Measurements from ENCODE around the gene CD99. TPM values are rescaled to one million over a fixed set of nuclear protein-coding genes. Genes with fewer than 3 reads are reported as not detected.
"Not testable (repeated sequence)": the region's sequence is repeated elsewhere in the genome, so short reads cannot be mapped to it uniquely, and the experiment has no call there.

The CD99 gene
- total RNA-seq, 4 donors from 2014 or later, result 249 to 611 (median 391) TPM

- no peak for DNase-seq (ENCODE audit: low spot score in 2 of 2)
- no peak for TF ChIP-seq CTCF (IDR thresholded peaks at IDR 0.05)
- TF ChIP-seq EP300 (IDR thresholded peaks at IDR 0.05), result no peak
- no peak for TF ChIP-seq POLR2A (IDR thresholded peaks at IDR 0.05)
- H3K27ac ChIP-seq, result no peak overlapping the region
- WGBS, 2 donors, result 93 to 99% methylated on average over 3 of the region's 3 CpGs
- H3K4me1 ChIP-seq, result peaks cover 0 to 5% (median 0%) of the 10 kb centered on the region in 4 donors
- no peaks in the 10 kb centered on the region for H3K9me3 ChIP-seq
- no peak overlapping the region for H3K4me3 ChIP-seq
- H3K27me3 ChIP-seq, result no peaks in the 10 kb centered on the region
- peaks cover 0 to 76% (median 11%) of the 10 kb centered on the region in 3 donors for H3K36me3 ChIP-seq
These were observed 50.3 kb downstream of the CD99 start for GRCh38 chrX:2741386-2741785.

GRCh38 chrX:2746250-2746649, 55.2 kb downstream of the CD99 start:
- not testable (repeated sequence) for H3K4me3 ChIP-seq; H3K27me3 ChIP-seq; H3K4me1 ChIP-seq; DNase-seq (ENCODE audit: low spot score in 2 of 2); H3K9me3 ChIP-seq
- H3K36me3 ChIP-seq, result peaks cover 0 to 27% (median 2%) of the 10 kb centered on the region in 3 donors
- WGBS, 2 donors, result 48 to 52% methylated on average over 6 of the region's 6 CpGs
- H3K27ac ChIP-seq, result peak overlapping the region in 1 of 4 donors; percentile 38

GRCh38 chrX:2748171-2748814, 57.2 kb downstream of the CD99 start:
- Histone ChIP-seq H3K4me1 (peaks cover 0 to 5% (median 0%) of the 10 kb centered on the region in 4 donors), H3K4me3 (no peak overlapping the region), H3K9me3 (no peaks in the 10 kb centered on the region), H3K27me3 (no peaks in the 10 kb centered on the region), H3K36me3 (peaks cover 0 to 10% (median 0%) of the 10 kb centered on the region in 3 donors), H3K27ac (no peak overlapping the region)
- DNase-seq (ENCODE audit: low spot score in 2 of 2), result no peak
- WGBS, 2 donors, result 68 to 72% methylated on average over 8 of the region's 8 CpGs
- TF ChIP-seq EP300 (IDR thresholded peaks at IDR 0.05) (no peak), CTCF (IDR thresholded peaks at IDR 0.05) (no peak), POLR2A (IDR thresholded peaks at IDR 0.05) (no peak)

GRCh38 chrX:2748815-2749188, 57.7 kb downstream of the CD99 start:
- 22 to 30% methylated on average over 1 of the region's 1 CpG for WGBS, 2 donors
- Histone ChIP-seq H3K4me3 (no peak overlapping the region), H3K4me1 (peaks cover 0 to 5% (median 0%) of the 10 kb centered on the region in 4 donors), H3K27me3 (no peaks in the 10 kb centered on the region), H3K36me3 (peaks cover 0 to 5% (median 0%) of the 10 kb centered on the region in 3 donors), H3K27ac (no peak overlapping the region), H3K9me3 (no peaks in the 10 kb centered on the region)
- TF ChIP-seq POLR2A (IDR thresholded peaks at IDR 0.05), result no peak
- no peak for TF ChIP-seq EP300 (IDR thresholded peaks at IDR 0.05)
- no peak for TF ChIP-seq CTCF (IDR thresholded peaks at IDR 0.05)
- DNase-seq (ENCODE audit: low spot score in 2 of 2), result no peak

GRCh38 chrX:2751291-2751690, 60.2 kb downstream of the CD99 start:
- Histone ChIP-seq H3K4me3 (no peak overlapping the region), H3K4me1 (no peaks in the 10 kb centered on the region), H3K27ac (no peak overlapping the region), H3K9me3 (no peaks in the 10 kb centered on the region), H3K36me3 (no peaks in the 10 kb centered on the region), H3K27me3 (no peaks in the 10 kb centered on the region)
- 31 to 44% methylated on average over 3 of the region's 3 CpGs for WGBS, 2 donors
- no peak for DNase-seq (ENCODE audit: low spot score in 2 of 2)
- TF ChIP-seq CTCF (IDR thresholded peaks at IDR 0.05), result no peak
- no peak for TF ChIP-seq EP300 (IDR thresholded peaks at IDR 0.05)
- no peak for TF ChIP-seq POLR2A (IDR thresholded peaks at IDR 0.05)

GRCh38 chrX:2751874-2752300, 60.8 kb downstream of the CD99 start, which contains the start of gene XG:
XG (plus strand) TSS chrX:2752040; CDS start chrX:2752275, 235 bp downstream.
- 76 to 85% methylated on average over 9 to 11 of the region's 11 CpGs for WGBS, 2 donors
- H3K4me3 ChIP-seq, result peak within 1 kb of the TSS in 1 of 4 donors; percentile 5

GRCh38 chrX:2752441-2752840, 61.3 kb downstream of the CD99 start:
- not testable (repeated sequence) for H3K4me1 ChIP-seq; H3K36me3 ChIP-seq; H3K9me3 ChIP-seq; H3K27ac ChIP-seq; H3K27me3 ChIP-seq; DNase-seq (ENCODE audit: low spot score in 2 of 2)
- 60 to 69% methylated on average over 6 to 7 of the region's 7 CpGs for WGBS, 2 donors
- peak overlapping the region in 1 of 4 donors; percentile 5 for H3K4me3 ChIP-seq

More at GRCh38 chrX:2751874-2752300, 60.8 kb downstream of the CD99 start, which contains the start of gene XG:
- H3K27me3 ChIP-seq; H3K9me3 ChIP-seq; H3K36me3 ChIP-seq; DNase-seq (ENCODE audit: low spot score in 2 of 2); H3K4me1 ChIP-seq; H3K27ac ChIP-seq: not testable (repeated sequence)

GRCh38 chrX:2755163-2755715, 64.1 kb downstream of the CD99 start:
- not testable (repeated sequence) for H3K9me3 ChIP-seq; H3K4me3 ChIP-seq; DNase-seq (ENCODE audit: low spot score in 2 of 2); H3K4me1 ChIP-seq; H3K27ac ChIP-seq; H3K27me3 ChIP-seq; H3K36me3 ChIP-seq
- WGBS, 2 donors, result 75 to 77% methylated on average over 5 of the region's 5 CpGs
